HG02852 (cell line): Measurements from ENCODE around the gene MZF1.
"Not testable (repeated sequence)": the region's sequence is repeated elsewhere in the genome, so short reads cannot be mapped to it uniquely, and the experiment has no call there.

ENCODE experiments used
- ATAC-seq: cut with Tn5 transposase; IDR thresholded peaks from one replicate; pipeline ENCODE4 v1.9.1; 2021; ENCODE audit warnings: mild to moderate bottlenecking, moderate library complexity; ENCODE audit not compliant: unreplicated experiment

The MZF1 gene

DNA sequence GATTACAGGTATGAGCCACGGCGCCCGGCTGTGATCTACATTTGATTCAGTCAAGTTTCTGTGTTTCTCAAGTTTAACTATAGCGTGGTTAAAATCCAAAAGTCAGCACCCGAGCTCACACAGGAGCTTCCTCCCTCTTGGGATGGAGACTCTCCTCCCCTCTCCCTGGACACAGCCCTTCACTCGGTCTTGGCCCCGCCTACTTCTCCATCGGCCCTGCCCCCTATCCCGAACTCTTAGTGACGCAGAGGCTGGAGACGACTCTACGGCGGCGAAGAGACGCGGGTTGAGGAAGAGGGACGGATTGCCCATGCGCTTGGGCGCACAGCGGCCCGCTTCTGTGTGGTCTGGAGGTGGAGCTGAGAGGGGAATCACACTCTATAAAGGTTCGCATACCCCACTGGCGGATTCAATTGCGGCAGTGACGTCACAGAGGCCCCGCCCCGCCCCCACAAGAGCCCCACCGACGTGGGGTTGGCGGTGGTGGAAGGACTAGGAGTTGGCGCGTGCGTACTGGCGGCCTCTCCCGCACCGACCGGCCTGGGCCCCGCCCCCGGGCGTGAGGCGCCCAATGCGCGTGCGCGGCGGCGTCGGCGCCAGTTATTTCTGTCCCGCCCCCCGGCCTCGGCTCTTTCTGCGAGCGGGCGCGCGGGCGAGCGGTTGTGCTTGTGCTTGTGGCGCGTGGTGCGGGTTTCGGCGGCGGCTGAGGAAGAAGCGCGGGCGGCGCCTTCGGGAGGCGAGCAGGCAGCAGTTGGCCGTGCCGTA is 29.1 kb downstream of the MZF1 start, which contains the start of gene TRIM28:
TSS of gene TRIM28 (plus strand) at position 239 of the 765 bp plus-strand sequence. CDS start 694 bp downstream, outside the sequence.
- peak; percentile 70 for ATAC-seq

DNA sequence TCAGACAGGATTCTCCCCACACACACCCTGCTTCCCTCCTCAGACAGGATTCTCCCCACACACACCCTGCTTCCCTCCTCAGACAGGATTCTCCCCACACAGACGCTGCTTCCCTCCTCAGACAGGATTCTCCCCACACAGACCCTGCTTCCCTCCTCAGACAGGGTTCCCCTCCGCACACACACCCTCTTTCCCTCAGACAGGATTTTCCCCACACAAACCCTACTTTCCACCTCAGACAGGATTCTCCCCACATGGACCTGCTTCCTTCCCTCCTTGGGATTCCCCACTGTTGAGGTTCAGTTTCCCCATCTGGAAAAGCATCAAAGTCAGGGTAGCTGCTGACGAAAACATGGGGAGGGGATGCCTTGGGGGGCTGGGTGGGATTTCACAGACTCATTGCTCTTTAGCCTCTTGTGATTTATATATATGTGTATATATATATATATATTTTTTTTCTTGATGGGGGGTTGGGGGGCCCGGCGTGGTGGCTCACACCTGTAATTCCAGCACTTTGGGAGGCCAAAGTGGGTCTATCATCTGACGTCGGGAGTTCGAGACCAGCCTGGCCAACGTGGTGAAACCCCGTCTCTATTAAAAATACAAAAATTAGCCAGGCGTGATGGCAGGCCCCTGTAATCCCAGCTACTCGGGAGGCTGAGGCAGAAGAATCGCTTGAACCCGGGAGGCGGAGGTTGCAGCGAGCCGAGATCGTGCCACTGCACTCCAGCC is 30.3 kb downstream of the MZF1 start:
- not testable (repeated sequence) for ATAC-seq

DNA sequence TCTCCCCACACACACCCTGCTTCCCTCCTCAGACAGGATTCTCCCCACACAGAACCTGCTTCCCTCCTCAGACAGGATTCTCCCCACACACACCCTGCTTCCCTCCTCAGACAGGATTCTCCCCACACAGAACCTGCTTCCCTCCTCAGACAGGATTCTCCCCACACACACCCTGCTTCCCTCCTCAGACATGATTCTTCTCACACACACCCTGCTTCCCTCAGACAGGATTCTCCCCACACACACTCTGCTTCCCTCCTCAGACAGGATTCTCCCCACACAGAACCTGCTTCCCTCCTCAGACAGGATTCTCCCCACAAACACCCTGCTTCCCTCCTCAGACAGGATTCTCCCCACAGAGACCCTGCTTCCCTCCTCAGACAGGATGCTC is 34.0 kb downstream of the MZF1 start:
- not testable (repeated sequence) for ATAC-seq

DNA sequence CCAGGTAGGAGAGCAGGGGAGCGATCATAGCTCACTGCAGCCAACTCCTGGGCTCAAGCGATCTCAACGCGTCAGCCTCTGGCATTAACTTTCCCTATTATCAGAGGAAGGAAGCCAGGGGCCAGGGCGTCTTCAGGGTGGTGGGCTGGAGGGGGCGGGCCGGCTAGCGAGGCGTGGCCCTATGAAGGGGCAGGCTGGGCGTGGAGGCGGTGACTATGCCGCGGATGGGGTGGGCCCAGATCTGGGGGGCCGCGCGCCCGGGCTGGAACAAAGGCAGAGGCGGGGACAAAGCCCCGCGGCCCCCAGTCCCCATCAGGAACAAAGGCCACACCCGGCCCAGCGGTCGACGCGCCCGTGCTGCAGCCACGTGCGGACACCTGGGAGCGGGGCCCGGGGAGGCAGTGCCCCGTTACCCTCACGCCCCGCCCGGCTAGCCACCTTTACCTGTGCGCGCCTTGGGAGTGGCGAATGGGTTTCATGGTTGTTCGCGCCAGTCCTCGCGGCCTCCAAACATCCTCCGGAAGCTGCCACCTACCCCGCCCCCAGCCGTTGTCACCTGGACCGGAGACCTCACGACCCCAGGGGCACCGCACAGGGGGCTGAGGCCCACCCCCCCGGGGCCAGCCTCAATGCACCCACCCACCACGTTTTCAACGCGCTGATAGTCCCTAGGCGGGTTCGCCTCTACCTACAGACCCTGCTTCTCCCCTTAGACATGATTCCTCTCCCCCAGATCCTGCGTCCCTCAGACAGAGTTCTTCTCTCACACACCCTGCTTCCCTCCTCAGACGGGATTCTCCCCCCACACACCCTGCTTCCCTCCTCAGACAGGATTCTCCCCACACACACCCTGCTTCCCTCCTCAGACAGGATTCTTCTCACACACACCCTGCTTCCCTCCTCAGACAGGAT is 34.6 kb downstream of the MZF1 start:
- no peak for ATAC-seq

DNA sequence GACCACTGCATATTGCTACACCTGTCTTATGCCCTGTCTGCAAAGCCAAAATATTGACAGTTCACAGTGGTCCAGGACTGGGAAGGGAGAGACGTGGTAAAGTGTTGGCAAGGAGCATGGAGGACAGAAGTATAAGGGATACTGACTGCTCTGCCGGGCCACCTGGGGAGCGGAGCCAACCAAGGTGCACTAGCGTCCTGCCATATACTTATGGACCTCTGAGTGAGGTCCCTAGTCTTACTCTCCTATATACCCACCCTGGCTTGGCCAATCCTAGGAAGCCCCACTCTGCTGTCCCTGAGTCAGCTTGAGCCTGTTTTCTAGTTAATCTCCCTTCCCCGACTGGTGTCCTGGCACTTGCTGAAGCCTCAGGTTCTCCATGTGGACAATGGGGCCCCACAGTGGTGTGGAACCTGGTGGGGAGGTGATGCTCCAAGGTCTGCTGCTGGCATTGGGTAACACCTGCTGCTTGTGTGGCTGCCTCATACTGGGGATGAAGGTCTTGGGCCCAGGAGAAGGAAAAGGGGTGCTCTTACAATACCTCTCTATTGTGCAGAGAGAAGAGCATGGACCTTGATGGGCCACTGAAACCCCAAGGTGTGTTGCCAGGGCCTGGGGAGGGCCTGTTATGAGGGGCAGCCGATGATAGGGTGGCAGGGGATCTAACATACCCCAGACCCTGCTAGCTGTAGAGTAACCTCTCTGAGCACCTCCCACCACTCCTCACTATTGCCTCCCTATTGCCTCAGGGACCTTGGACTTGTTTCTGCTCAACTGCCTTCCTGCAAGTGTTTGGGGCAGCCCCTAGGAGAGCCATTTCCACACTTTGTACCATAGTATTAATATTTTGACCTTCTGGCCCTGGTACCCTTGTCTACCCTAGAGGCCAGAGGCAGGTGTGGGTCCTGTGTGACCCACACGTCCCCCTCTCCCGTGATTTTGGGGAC is 36.0 kb downstream of the MZF1 start:
- ATAC-seq, result no peak

DNA sequence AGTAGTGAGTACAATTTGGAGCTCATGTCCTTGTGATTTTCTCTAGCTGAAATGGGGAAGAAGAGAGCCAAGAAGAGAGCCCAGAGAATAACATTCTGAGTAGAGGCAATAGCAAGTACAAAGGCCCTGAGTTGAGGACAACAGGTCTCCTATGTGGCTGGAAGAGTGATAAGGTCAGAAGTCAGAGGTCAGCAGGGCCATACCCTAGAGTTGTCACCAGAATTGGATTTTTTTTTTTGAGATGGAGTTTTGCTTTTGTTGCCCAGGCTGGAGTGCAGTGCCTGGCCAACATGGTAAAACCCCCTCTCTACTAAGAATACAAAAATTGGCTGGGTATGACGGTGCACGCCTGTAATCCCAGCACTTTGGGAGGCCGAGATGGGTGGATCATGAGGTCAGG is 37.3 kb downstream of the MZF1 start:
- ATAC-seq, result no peak

DNA sequence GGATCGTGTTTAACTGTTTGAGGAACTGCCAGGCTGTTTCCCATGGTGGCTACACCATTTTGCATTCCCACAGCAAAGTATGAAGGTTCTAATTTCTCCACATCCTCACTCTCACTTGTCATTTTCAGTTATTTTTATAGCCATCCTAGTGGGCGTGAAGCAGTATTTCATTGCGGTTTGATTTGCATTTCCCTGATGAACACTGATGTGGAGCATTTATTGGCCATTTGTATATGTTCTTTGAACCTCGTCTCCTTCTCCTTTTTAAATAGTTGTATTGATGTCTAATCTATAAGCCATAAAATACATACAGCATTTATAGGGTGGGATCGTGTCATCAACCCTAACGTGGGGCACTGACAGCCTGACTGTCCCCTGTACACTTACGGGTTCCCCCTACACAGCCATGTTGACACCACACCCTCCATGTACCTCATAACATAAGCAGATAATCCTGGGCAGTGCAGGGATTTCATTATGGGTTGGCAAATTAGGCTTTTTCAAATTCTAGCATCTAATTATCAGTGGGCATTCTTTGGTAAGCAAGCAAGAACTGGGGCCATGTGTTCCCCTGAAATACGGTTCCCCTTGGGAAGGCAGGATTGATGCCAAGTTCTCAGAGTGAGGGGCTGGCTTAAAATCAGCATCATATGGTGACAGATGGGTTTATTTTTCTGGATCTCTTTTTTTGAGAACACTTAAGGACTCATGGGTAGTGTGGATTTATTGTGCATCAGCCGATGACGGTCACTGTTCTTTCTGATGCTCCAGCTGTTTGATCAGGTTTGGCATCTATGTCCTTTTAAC is 41.9 kb downstream of the MZF1 start:
- ATAC-seq, result no peak

DNA sequence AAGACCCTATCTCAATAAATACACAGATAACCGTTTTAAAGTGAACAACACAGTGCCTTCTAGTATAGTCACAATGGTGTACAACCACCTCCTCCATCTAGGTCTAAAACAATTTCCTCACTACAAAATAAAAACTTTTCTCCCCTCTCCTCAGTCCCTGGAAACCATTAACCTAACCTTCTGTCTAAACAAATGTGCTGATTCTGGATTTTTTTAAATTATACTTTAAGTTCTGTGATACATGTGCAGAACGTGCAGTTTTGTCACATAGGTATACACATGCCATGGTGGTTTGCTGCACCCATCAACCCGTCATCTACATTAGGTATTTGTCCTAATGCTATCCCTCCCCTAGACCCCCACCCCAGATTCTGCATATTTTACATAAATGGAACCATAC is 43.7 kb downstream of the MZF1 start:
- no peak for ATAC-seq

DNA sequence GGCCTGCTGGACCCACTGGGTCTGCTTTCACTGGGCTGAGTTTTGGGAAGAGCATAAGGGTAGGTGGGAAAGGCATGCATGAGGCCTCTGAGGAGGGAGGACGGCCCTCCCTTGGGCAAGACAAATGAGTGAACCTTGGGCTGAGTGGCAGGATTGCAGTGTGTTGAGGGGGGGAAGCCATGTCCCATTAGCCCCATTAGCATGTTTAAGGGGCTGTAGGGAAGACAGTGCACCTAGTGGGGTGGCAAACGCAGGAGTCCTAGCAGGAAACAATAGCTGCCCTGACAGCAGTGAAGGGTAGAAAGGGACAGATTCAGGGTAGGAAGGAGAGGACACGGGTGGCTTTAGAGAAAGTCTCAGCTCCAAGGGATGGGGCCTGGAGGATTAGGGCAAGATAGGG is 50.4 kb downstream of the MZF1 start:
- ATAC-seq, result no peak

DNA sequence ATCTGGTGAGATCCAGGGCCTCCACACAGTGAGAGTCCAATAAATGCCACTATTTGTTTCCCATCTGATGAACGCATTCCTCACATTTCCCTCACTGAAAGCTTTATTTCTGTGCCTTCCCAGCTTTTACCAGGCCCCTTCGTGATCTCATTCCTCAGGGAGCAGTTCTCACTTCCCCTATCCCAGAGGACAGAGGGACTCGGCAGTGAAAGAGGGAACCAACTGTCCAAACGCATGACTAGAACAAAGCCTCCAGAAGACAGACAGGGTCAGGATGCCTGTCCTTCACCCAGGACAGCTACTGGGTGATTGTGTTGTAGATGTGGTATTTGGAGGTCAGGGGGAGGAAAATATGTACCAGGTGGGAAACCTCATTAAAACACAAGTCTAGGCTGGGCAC is 51.5 kb downstream of the MZF1 start:
- ATAC-seq, result no peak

DNA sequence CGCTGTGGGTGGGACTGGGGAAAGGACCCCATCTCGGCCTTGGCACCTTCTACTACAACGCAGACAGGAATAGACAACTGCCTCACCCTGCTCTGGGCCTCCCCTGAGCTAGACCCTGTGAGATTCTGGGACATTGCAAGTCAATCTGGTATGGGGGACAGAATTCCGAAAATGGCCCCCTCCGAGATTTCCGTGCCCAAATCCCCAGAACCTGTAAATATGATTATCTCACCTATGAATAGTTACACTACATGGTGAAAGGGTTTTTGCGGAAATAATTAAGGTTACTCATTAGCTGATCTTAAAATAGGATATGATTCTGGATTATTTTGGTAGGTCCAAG is 52.9 kb downstream of the MZF1 start:
- ATAC-seq, result no peak

DNA sequence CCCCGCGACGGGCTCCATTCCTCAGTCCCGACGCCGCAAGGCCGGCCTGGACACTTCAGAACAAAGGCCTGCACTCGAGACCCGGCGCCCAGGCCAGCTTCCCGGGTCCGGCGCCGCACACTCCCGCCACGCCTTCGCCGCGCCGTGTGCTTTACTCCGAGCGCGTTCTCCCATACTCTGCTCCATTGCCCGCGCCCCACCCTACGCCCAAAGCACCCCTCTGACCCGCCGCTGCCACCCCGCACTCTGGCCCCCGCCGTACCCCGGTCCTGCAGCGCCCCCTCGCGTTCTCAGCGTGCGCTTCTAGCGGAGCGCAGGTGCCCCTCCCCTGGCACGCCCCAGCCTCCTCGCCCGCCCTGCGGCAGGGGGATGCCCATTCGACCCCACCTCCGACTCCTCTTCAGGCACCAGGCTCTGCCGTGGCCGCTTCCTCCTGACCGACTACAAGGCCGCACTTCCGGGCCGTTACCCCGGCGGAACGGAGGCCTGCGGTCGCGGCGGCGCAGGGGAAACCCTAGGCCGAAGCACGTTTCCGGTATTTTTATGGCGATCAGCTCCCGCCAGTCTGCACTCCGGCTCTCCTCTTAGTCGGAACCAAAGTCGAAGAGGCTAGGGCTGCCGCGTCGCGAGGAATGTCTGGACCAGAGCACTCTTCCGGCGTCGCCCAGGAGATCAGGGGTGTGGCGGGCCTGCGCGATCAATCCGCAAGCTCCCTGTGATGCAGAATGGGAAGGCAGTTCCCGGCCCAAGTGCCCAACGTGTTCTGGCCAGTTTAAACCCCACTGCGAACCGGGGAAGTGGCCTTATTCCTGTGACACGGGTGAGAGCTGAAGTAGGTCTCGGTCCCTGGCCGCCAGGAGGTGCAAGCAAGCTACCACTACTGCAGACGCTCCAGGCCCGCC is 53.5 kb downstream of the MZF1 start, which contains the start of gene ZBTB45:
TSS of gene ZBTB45 (minus strand) at position 456 of the 902 bp plus-strand sequence. CDS start 2,137 bp downstream, outside the sequence.
- ATAC-seq, result peak; percentile 83

DNA sequence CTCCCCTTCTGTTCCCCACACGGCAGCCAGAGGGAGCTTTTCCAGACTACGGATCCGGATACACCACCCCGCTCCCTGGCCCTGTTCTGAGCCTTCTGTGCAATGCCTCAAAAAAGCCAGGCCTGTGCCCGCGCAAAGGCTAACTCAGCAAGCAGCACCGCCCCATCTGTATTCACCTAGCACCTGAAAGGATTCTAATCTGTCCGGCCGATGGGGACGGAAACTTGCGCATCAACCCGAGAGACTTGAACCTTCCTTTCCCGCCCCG is 54.1 kb downstream of the MZF1 start:
- no peak for ATAC-seq

DNA sequence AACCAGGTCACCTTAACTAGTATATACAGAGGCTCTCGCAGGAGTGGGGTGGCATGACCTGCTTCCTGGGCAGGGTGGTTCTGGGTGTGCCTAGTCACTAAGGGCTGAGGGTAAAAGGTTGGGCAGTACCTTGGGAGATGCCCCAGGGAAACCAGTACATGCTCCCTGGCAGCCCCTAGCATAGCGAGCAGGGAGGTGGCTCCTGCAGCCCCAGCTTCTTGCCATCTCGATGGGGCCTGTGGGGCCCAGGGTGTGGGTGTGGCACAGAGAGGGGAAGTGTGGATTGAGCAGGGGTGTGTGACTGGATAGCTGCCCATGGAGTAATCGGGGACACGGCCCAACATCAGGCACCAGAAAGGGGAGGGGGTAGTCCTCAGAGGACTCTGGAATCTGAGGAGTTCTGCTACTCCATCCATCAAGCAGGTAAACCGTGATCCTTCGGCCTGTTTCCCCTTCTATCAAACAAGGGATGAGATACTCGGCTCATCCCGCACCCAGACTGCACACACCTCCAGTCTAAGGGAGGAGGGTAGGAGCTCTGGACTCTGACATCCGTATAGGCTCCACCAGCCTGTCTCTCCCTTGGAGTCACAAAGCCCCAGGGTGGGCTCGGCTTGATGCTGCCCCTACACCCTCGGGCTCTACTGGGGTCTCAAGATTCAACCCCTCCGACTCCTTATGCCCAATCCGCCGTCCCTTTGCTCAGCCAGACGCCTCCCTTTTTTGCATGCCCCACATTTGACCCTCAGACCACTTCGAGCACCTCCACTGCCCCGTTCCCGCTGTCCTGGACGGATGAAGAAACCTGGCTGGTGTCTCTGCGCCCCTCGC is 54.7 kb downstream of the MZF1 start:
- ATAC-seq, result no peak

DNA sequence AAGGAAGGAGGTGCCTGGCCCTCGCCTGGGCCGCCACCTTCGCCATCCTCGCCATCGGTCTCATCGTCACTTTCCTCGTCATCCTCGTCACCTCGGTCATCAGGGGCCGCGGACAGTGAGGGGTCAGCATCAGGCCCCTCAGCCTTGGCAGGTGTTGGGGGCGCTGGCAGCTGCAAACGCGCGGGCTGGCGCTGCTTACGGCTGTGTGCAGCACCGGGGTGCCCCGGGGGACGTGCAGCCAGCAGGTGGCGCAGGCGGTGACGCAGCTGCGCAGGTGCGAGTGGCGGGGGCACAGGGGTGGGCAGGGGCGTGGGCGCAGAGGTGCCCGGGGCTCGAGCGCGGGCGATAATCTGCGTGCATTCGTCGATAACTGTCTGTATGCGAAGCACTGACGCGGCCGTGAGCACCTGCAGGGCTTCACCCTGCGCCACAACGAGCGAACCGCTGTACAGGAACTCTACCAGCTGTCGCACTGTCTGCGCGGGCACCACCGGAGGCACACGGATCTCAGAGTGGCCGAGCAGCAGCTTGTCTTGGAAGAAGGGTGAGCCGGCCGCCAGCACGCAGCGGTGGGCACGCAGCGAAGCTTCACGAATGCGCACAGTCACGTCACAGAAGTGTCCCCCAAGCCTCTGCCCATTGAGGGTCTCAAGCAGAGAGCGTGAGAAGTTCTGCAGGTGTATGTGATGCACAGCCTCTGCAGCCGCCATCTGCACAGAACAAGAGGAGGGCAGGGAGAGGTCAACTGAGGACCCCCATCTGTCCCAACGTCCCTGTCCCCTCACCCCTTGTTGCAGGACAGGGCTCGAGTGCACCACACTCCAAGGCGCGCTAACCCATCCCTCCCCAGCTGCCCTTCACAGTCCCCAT is 55.9 kb downstream of the MZF1 start:
- ATAC-seq, result no peak

DNA sequence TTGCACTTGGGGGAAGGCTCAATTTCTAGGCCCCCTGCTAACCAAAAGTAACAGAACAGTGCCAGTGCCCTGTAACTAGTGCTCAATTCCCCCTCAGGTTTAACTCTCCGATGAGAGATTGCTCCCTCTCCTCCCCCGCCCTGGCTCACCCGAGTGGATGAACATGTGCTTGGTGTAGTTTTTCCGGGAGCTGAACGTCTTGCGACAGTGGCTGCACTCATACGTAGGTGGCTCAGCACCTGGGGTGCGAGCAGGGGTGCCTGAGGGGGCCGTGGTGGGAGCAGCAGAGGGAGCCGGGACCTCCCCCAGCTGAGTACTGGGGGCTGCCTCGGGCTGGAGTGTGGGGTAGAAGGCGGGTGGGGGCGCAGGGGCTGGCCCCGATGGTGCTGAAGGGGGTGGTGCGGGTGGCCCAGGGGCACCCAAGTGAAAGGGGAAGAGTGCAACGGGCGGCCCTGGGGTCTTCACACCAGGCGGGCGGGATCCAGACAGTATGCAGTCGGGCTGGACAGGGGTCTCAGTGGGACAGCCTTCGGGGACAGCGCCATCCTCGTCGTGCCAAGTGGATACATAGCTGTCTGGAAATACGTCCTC is 56.8 kb downstream of the MZF1 start:
- ATAC-seq, result no peak
